GM21423 (cell line): ENCODE measurements around the gene FAM53B.

Experiments used
- ATAC-seq: cut with Tn5 transposase; IDR thresholded peaks from one replicate; pipeline ENCODE4 v1.9.1; 2021; ENCODE audit warnings: mild to moderate bottlenecking, moderate library complexity; ENCODE audit not compliant: unreplicated experiment

The FAM53B gene

DNA sequence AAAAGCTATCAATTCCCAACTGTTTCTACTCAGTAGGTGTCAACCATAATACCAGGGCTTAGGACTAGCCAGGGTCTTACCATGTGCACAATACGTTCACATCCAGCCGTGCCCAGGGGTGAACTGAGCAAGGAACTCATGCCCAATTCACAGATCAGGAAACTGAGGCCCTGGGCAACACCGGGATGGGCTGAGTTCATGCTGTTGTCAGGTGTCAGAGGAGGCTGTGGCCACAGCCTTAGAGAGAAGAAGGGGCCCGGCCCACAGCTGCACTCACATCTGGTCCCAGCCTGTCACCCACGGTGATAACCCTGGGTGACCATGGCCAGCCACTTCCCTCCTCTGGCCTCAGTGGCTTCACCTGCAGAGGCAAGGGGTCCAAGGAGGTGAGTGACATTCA is 92.0 kb downstream of the FAM53B start:
- no peak for ATAC-seq

DNA sequence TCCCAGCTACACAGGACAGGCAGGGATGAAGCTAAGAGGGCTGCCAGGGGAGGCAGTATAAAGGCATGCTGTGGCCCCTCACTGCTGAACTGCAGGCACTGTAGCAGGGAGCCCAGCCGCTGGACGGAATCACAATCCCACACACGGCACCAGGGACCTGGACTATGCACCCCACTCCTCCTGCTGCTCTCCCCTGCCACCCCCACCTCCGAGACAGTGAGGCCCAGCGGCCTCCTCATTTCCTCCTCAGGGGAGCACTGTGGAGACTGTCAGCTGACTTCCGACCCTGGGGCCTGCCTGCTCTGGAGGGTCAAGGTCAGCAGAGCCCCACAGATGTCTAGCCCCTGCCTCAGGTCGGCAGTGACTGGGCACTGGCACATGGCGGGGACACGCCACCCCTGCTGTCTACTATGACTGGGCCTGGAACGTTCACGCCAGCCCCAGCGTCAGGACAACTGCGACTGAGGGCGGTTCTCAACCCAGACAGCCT is 92.7 kb downstream of the FAM53B start:
- no peak for ATAC-seq

DNA sequence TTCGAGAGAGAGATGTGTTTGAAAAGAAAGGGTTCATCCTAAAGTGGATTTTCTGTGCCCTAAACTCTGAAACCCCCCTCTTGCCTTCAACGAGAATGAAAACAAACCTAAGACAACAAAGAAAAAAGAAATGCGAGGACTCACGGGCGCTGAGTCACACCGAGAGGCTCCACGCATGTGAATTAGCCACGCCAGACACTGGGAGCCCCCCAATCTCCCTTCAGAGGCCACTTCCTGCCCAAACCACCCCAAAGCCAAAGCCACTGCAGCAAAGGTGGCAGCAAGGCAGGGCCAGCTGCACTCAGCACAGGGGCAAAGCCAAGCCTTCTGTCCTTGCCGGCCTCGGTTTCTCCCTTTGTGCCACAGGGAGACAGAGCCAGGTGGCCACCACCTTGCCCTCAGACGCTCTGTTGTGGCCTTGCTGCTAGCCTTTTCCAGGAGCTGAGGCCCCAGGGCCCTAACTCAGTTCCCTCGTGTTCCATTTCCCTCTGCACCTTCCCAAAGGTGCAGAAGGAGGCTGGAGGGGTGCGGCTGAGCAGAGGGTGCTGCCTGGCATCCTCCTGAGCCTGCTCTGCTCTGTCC is 93.3 kb downstream of the FAM53B start:
- no peak for ATAC-seq

DNA sequence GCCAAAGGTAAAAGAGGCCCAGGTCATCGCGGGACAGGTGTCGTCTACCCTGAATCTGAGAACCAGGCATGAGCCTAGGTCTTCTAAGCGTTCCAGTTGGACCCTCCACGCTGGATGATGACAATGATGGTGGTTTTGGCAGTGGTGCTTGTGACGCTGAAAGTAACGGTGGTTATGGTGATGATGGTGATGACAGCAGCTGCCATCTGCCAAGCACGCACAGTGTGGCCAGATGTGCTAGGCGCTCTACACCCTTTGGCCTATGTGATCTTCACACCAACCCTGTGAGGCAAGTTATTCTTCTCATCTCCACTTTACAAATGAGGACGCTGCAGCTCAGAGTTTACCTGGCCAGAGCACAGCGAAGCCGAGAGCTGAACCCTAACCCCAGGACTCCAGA is 93.9 kb downstream of the FAM53B start:
- ATAC-seq: no peak

DNA sequence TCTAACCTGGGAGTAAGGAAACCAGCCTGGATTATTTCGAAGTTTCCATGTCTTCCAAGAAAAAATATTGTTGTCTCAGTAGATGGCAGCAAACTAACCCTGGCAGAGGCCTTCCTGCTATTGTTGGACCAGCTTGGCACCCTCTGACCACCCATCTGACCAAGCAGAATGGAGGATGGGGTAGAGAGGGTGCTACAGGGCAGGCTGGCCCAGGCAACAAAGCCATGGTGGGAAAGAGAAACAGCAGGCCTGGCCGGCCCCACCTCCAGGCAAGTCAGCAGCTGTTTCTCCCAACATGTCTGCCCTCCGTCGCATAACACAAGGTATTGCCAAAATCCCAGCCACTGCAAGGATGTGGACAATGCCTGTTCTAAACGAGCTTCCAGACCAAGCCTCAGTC is 95.0 kb downstream of the FAM53B start:
- ATAC-seq: no peak

DNA sequence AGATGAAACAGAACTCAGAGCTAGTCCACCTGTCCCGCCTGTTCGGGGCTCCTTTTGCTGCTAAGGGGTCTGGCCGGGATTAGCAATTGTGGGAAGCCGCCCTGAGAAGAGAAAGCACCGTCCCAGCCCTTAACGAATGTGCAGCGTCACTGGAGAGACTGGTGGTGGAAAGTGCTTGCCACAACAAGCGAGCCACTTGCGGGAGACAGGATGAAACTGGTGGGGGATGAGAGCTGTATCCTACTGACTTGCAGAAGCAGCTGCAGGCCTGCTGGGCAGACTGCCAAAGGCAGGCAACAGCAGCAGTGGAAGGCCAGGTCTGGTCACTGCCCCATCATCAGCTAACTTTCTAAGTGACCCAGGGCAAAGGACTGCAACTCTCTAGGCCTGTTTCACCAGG is 95.4 kb downstream of the FAM53B start:
- ATAC-seq: peak; percentile 40

DNA sequence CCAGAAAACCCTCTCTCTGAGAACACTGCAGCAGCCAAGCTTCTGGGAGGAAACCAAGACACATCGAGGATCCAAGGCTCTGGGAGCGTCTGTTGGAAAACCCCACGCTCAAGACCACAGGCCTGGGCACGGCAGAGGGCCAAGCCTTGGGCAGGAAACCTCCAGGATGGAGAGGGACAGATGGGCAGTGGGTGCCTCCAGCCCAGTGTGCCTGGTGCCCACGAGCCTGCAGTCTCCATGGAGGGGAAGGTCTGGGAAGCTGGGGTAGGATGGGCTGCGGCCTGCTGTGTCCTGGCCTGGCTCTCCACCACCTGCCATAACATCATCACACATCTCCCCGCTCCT is 96.1 kb downstream of the FAM53B start:
- ATAC-seq: no peak

DNA sequence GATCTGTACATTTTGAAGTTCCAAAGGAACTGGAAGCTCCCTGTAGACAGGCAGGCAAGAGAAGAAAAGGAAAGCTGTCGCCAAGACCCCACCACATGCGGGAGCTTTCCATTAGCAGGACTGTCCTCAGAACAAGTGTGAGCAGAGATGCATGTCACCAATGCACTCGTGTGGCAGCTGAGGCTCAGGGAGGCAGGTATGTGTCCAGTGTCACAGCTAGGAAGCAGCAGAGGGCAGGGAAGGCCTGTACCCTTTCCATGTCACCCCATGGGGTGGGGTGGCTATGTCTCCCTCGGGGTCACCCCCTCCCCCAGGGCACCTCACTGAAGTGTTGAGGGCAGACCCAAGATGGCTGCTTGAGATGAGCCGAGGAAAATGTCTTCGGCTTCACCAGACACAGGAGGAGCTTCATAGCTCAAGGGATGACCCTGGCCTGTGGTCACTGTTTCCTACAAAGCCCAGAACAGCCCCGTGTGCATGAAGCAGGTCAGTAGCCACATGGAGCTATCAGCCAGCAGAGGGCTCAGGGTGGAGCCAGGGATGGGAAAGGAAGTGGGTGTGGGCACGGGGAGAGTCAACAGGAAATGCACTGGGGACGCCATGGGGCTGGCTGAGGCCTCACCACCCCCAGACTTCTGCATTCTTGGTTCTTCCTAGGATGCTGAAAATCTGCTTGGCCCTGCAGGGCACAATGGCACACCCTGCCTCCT is 96.6 kb downstream of the FAM53B start:
- peak; percentile 63 for ATAC-seq

DNA sequence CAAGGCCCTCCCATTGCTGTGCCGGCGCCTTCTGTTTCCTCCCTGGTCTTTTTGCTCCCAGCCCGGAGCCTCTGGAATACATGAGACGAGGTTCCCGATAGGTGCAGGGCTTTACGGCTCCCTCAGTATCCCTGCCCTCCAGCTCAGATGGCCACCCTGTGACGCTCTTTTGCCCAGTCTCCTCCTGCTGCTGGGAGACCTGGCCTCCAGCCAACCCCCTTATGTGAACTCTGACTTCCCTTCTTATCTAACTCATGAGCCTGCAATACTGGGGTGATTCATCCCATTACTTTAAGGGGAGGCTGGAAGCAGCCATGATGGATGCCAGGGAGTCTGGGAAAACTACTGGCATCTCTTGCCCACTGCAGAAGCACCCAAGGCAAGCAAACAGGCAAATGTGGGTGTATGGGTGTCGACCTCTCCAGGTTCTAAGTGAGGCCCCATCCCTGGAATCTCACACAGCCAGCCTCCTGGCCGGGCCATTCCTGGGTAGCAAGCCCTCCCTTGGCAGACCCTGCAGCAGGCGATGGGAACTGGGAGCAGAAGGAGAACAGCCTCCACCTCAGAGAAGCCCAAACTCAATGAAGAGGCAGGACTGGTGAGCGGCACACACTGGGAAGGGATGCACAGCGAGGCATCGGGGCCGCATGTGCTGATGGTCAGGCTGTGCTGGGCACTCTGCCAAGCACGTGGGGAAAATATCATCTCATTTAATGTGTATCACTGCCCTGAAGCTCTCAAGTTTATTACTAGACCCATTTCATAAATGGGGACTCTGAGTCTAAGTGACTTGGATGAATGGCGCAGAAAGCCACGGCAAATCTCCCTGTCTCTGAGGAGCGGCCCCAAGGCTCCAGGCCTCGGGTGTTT is 97.5 kb downstream of the FAM53B start:
- no peak for ATAC-seq

DNA sequence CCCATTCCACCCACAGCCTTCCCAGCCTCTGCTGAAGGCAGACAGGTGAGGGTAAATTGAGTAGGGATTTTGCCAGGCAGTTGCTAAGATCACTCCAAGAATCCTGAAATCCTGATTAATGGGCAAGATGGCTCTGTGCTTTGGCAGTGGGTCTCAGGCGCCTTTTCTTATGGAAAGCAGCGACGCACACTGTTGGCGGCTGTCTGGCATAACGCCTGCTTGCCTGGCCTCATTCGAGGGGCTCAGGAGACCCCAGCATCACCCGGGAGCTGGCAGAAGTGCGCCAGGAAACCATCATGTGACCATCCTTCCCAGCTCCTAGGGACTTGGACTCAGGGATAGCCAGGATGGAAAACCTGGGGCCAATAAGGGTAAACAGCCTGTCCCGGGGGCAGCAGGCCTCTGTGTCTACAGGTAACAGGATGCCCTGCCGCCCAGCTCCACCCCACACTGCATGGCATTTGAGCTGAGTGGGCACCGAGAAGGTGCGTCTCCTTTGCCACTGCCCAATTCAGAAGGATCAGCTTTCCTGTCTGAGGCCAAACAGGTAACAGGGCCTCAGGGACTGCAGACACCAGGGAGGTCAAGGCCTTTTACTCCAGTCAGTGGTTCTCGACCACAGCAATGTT is 98.6 kb downstream of the FAM53B start:
- no peak for ATAC-seq

DNA sequence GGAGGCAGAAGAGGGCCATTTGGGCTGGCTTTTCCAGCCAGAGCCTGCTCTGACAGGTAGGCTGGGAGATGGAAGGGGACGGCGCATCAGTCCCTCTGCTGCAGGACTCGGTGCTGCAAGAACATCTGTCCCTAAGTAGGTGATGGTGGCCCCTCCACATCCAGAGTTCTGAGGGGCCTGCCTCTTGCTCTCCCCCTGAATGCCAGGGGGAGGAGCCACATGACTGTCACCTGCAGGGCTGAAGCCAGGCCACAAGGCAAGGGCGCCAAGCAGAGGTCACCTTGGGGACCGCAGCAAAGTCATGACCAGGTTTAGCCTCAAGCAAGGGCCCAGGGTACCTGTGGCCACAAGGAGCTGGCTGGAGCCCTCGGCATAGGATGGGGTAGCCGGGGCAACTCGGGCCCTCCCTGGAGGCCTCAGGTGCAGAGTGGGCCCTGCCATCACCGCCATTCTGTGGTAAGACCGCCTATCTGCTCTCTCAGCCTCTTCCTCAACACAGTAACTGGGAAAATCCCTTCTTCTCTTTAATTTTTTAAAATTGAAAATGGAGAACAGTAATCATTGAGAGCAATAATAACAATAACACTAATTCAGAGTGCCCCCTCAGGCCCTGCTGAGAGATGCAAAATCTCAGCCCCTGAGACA is 99.3 kb downstream of the FAM53B start:
- no peak for ATAC-seq

DNA sequence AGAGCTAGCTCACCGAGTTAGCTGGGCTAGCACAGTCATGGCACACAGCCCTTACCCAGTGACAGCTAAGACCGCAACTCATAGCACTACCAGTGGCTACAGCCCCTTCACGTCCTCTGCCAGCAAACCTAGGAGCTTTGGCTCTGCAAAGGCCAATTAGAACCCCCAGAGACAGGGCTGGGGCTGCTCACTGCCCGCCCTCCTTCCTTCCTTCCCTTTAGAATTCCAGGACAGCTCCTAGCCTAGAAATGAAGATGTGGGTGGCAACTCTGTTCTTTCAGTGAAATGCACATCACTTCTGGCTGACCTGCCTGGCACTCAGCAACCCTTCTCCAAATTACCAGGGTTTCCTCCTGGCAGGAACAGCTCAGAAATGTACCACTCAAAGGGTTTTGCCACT is 99.9 kb downstream of the FAM53B start:
- ATAC-seq: no peak

DNA sequence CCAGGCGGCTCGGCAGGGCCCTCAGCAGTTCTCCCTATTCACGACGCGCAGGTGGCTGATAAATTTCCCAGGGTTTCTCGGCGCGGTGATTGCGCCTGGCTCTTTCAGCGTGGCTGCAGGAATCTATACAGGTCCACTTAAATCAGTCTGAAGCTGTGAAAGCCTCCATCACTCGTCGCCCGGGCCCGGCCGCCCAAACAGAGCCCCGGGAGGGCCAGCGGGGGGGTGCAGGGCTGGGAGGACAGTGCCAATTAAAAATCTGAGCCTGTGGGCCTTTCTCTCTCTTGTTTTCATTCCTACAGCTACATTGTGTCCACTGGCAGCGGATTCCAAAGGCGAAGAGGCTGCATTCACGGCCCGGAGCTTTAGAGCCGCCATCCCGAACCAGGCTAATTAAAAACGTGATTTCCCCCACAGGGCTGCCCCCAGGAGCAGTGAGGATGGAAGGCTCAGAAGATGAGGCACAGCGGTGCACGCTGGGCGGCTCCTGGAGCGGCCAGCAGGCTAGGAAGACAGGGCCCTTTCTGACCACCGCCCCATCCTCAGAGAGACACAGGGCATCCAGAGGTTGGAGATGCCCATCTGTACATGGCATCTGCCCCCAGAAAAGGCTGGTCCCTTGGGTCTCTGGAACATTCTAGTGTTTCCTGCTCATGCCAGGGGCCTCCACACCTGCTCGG is 100.7 kb downstream of the FAM53B start:
- ATAC-seq: no peak

DNA sequence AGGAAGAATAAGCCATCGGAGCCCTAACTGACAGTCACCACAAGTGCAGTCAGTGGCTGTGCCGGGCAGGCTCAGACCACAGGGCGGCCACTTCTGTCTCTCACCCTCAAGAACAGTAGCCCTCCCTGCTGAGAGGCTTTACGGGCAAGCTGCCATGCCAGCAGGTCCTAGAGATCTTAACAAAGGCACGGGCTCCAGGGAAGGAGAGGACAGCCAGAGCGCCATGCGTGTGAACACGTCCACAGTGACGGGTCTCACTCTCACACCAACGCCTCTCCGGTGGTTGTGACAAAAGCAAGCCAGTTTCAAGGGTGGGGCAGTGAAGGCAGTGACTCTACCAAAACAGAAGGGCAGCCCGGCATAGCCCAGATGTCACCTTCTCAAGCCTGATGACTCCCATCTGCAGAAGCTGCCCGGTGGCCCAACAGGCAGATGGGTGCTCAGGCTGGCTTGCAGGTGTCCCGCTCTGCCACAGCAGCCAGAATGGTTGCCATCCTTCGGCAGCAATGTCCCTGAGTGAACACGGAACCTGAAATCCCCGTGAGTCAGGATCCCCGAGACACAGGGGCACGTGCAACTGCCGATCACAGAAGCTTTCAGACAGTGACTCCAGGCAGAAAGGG is 102.0 kb downstream of the FAM53B start:
- no peak for ATAC-seq

DNA sequence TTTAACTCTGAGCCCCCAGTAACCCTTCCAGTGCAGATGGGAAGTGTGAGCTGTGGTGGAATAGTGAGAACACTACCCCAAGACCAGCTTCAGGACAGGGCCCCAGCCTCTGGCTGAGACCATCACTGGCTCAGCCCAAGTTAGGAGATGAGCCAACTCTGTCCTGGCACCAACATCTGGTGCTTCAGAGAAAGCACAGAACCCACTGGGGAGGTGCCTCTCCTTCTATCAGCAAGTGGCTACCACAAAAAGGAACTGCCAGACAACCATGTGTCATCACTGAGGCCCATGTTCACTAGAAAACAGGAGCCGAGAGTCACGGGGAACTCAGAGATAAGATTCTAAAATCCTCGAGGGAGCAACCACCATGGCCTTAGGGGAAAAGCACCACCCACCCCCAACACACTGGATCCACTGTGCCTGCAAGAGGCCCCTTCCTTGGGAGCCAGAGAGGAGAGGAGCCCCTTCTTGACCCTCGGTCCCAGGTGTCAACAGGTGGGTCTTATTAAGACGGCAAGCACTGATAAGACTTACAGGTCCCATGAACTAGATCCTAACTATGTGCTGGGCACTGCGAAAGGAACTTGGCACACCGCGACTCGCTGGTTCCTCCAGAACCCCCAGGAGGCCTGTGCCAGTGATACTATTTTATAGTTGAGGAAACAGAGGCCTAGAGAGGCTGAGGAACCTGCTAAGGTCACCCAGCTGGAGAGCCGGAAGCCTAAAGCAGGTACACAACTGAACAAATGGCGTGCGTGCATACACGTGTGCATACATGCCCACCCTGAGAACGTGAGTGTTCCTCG is 102.7 kb downstream of the FAM53B start:
- peak; percentile 40 for ATAC-seq

DNA sequence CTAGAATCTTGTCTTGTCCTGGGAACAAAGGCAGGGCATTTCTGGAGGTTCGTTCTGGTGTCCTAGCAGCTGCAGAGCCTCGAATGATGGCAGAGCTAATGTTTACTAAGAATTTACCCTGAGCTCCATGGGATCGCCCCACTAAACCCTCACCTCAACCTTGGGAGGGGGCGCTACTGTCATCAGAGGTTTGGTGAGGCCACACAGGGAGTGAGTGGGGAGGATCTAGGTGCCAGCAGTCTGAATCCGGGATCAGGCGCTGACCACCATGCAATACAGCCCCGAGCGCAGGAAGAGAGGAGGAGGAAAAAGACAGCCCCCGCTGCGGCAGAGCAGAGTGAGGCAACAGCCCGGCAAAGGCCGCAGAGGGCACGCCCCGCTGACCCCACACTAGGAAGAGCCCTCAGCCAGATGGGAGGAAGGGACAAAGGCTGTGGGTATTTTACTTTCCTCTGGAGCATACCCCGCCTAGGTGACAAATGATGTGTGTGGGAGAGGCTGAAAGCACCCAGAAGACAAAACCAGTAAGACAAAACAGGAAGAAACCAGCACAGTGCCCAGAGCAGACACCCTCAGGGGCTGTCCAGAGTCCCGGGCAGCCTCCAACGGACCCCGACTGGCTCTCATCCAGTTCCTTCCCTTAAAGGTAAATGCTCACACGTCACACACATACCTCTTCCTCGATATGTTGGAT is 103.5 kb downstream of the FAM53B start:
- peak; percentile 48 for ATAC-seq

DNA sequence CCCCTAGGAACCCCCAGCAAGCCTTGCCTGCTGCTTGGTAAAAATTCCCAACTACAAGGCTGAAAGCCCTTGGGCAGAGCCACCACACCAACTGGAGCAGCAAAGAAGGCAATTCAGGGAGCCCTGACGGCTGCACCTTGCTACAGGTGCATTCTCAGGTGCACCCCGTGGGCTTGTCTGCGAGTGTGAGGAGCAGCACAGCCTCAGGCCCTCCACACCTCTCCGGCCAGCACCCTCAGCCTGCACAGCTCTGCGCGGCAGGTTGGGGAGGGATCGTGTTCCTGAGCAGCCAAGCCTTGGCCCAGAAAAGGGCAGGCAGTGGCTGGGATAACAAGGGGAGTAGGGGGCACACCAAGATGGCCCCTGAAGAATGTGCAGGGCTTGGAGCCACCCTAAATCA is 104.1 kb downstream of the FAM53B start:
- ATAC-seq: no peak

DNA sequence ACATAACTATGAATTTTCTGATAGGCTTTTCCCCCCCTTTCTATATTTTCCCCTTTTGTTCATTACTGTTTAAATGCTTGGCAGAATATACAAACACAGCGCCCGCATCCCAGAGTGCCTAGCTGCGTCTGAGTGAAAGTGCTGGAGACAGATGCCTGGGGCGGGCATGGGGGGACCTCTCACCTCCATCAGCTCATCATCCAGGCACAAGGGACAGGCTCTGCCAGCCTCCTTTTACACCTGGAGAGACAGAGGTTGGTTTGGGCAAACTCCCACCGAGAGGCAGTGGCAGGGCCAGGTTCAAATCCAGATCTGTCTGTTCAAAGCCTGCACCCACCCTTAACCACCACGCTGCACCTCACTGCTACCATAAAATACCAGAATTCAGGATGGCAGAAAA is 104.5 kb downstream of the FAM53B start:
- ATAC-seq: no peak

DNA sequence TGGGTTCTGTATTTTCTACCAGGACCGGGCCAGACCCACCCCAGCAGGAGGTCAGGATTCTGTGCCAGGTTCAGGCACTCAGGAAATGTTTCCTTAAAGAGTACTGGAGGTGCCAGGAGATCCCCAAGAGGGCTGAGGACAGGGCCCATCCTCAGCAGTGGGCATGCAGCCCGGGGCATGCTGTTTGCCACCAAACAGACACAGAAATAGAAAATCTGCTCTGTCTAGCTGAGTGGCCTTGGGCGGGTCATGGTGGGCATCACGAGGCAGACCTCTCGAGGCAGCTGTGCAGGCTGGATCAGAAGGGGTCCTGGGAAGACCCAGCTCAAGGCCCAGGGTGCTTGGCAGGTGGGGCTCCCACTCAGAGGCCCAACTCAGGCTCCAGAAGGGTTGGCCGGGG is 105.0 kb downstream of the FAM53B start:
- no peak for ATAC-seq
